ENCODE data around the gene NAP1L5. TPM values are rescaled to one million over a fixed set of nuclear protein-coding genes. Genes with fewer than 3 reads are reported as not detected.

The NAP1L5 gene
- total and polyA plus RNA-seq, 9 of the 15 experiments (the other 6 are each of a cell fraction or from before 2014, with no cell fraction given): 2.4 to 10.6 (median 7.0) TPM

DNA sequence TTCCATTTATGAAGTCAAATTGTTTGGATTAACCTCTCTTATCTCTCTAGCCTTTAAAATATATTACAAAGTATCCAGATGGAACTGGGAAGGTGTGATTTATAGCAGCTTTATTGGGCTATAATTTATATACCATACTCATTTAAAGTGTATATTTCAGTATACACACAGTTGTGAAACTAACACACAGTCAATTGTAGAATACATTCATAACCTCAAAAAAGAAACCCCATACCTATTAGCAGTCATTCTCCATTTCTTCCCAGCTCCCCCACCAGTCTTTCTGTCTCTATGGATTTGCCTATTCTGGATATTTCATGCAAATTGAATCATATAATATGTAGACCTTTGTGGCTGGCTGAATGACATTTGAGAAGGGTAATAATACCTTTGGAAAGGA lies 7.6 kb upstream of the NAP1L5 start:
- in situ Hi-C loops (cut with MboI): no loop called here
- CTCF ChIA-PET (ENCODE audit: low intra/inter-chr PET ratio): no interaction called here

DNA sequence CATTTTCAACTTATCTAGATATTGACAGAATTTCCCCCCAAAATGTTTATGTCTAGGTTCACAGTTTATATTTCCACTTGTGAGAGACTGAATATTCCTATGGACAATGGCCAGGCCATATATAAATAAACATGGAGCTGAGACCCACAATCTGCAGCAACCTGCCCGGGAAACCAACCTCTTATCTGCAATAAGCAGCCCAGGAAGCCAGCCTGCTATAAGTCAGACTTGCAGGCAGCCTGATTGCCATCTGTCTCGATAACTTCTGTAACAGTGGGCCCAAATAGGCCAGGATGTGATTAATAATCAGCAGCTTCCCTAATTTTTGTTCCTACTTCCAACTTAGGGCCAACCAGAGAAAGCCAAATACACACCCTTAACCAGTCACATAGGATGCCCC lies 5.2 kb upstream of the NAP1L5 start:
- H3K27me3 ChIP-seq (ENCODE audit: control insufficient read depth in 2 of 2, insufficient read depth in 2 of 2, low read length in 2 of 2): no peaks in the 10 kb centered on the region
- no peak overlapping the region for H3K9ac ChIP-seq (ENCODE audit: insufficient read depth in 1 of 2, low read depth in 2 of 2, low read length in 2 of 2)
- H3K4me2 ChIP-seq (ENCODE audit: insufficient read depth, low read length): no peak overlapping the region
- no peak overlapping the region for H2AFZ ChIP-seq (ENCODE audit: low read depth, low read length)
- no peaks in the 10 kb centered on the region for H3K79me2 ChIP-seq (ENCODE audit: control insufficient read depth, insufficient read depth, low read length)
- WGBS (ENCODE audit: insufficient coverage, low coverage, missing lambda C conversion rate): 0% methylated on average over 2 of the region's 2 CpGs
- CTCF ChIA-PET (ENCODE audit: low intra/inter-chr PET ratio): no interaction called here
- no peak for FAIRE-seq
- no peaks in the 10 kb centered on the region for H3K36me3 ChIP-seq (ENCODE audit: control insufficient read depth, insufficient read depth, low read length)
- no peak overlapping the region for H3K27ac ChIP-seq (ENCODE audit: extremely low read depth, low read depth, low read length)
- ATAC-seq: no peak
- peaks cover 8 to 10% of the 10 kb centered on the region in 2 experiments; a peak in 4 of 5 replicates for H3K4me1 ChIP-seq (replicated peaks in 1 of 2; ENCODE audit: control insufficient read depth in 2 of 2, insufficient read depth in 2 of 2, low read length in 2 of 2)
- POLR2A ChIA-PET: interaction anchor here (0.6 to 0.8 kb wide), 2 partner anchors 11 to 61 kb away, joined by 3 read pairs; no protein-coding TSS in a partner anchor
- intact Hi-C loops (cut with micrococcal nuclease): loop anchor here (5.0 kb wide), 1 partner anchor 105 kb away; no protein-coding TSS in a partner anchor
- peak in 1 of 4 experiments; percentile 56 for DNase-seq (ENCODE audit: extremely low read depth in 1 of 4, low spot score in 3 of 4)
- no peaks in the 10 kb centered on the region for H4K20me1 ChIP-seq (replicated peaks; ENCODE audit: control insufficient read depth, insufficient read depth, low read length)
- no peaks in the 10 kb centered on the region for H3K9me3 ChIP-seq (replicated peaks; ENCODE audit: control insufficient read depth, insufficient read depth, low read depth, low read length)
- no peaks in the 10 kb centered on the region for H3K9me1 ChIP-seq (ENCODE audit: control insufficient read depth, insufficient read depth, low read length)
- in situ Hi-C loops (cut with MboI): no loop called here
- BruUV-seq (replicated peaks): no TSS peak
- H3K4me3 ChIP-seq: no peak overlapping the region
- no peak for TF ChIP-seq NR2F6 (CRISPR knock-in tag; IDR thresholded peaks at IDR 0.05)
- TF ChIP-seq CHD2 (IDR thresholded peaks at IDR 0.05; ENCODE audit: low read depth, low read length): no peak
- TF ChIP-seq ZNF12 (CRISPR knock-in tag; IDR thresholded peaks at IDR 0.05): no peak
- no peak for TF ChIP-seq NEUROD1 (IDR thresholded peaks at IDR 0.05; ENCODE audit: borderline replicate concordance, low read depth, low read length, partially characterized antibody)
- no peak for TF ChIP-seq ARNT (IDR thresholded peaks at IDR 0.05)
- TF ChIP-seq ZNF699 (CRISPR knock-in tag; IDR thresholded peaks at IDR 0.05; ENCODE audit: insufficient replicate concordance): no peak
- peak; percentile 60; the same call in 1 of the 2 replicates for TF ChIP-seq TAL1 (IDR thresholded peaks at IDR 0.05)
- TF ChIP-seq DACH1 (IDR thresholded peaks at IDR 0.05; ENCODE audit: partially characterized antibody): peak; percentile 22
- no peak for TF ChIP-seq FOXA1 (IDR thresholded peaks at IDR 0.05; ENCODE audit: borderline replicate concordance)
- TF ChIP-seq NRF1 (conservative IDR thresholded peaks at IDR 0.05 in 1 of 2, IDR thresholded peaks at IDR 0.05 in 1 of 2): no peak
- no peak for TF ChIP-seq SRSF9 (IDR thresholded peaks at IDR 0.05; ENCODE audit: borderline replicate concordance, low read depth, low read length)
- TF ChIP-seq TRIM24 (IDR thresholded peaks at IDR 0.05): peak in 1 of 2 experiments; percentile 39; a peak in 1 of 4 replicates
- TF ChIP-seq MAZ (CRISPR knock-in tag; conservative IDR thresholded peaks at IDR 0.05 in 1 of 2, IDR thresholded peaks at IDR 0.05 in 1 of 2): no peak

More for the DNA sequence above, 7.6 kb upstream of the NAP1L5 start:
- no peaks in the 10 kb centered on the region for H3K9me1 ChIP-seq (ENCODE audit: control insufficient read depth, insufficient read depth, low read length)
- DNase-seq (ENCODE audit: extremely low read depth in 1 of 4, low spot score in 3 of 4): no peak
- no peaks in the 10 kb centered on the region for H3K27me3 ChIP-seq (ENCODE audit: control insufficient read depth in 2 of 2, insufficient read depth in 2 of 2, low read length in 2 of 2)
- H3K27ac ChIP-seq (ENCODE audit: extremely low read depth, low read depth, low read length): no peak overlapping the region
- H3K36me3 ChIP-seq (ENCODE audit: control insufficient read depth, insufficient read depth, low read length): no peaks in the 10 kb centered on the region
- no peak for ATAC-seq
- no peaks in the 10 kb centered on the region for H3K79me2 ChIP-seq (ENCODE audit: control insufficient read depth, insufficient read depth, low read length)
- no peak overlapping the region for H3K4me2 ChIP-seq (ENCODE audit: insufficient read depth, low read length)
- H2AFZ ChIP-seq (ENCODE audit: low read depth, low read length): no peak overlapping the region
- intact Hi-C loops (cut with micrococcal nuclease): loop anchor here (5.0 kb wide), 1 partner anchor 87 kb away; no protein-coding TSS in a partner anchor
- TF ChIP-seq ARHGAP35 (IDR thresholded peaks at IDR 0.05; ENCODE audit: partially characterized antibody) (no peak), ZNF589 (CRISPR knock-in tag; IDR thresholded peaks at IDR 0.05; ENCODE audit: low read depth) (no peak), TCFL5 (CRISPR knock-in tag; conservative IDR thresholded peaks at IDR 0.05) (no peak), TCF7 (IDR thresholded peaks at IDR 0.05; ENCODE audit: borderline replicate concordance) (no peak), ZNF24 (IDR thresholded peaks at IDR 0.05) (no peak)
- H3K9ac ChIP-seq (ENCODE audit: insufficient read depth in 1 of 2, low read depth in 2 of 2, low read length in 2 of 2): no peak overlapping the region
- no peak overlapping the region for H3K4me3 ChIP-seq
- H4K20me1 ChIP-seq (replicated peaks; ENCODE audit: control insufficient read depth, insufficient read depth, low read length): no peaks in the 10 kb centered on the region
- H3K4me1 ChIP-seq (replicated peaks in 1 of 2; ENCODE audit: control insufficient read depth in 2 of 2, insufficient read depth in 2 of 2, low read length in 2 of 2): no peaks in the 10 kb centered on the region; a peak in 1 of 5 replicates
- POLR2A ChIA-PET: no interaction called here
- BruUV-seq (replicated peaks): no TSS peak
- FAIRE-seq: no peak
- H3K9me3 ChIP-seq (replicated peaks; ENCODE audit: control insufficient read depth, insufficient read depth, low read depth, low read length): no peaks in the 10 kb centered on the region

Measured in K562 (cell line).